Lung microvascular endothelial cell (primary cell): ENCODE measurements around the gene SH3BP2. TPM values are rescaled to one million over a fixed set of nuclear protein-coding genes. Genes with fewer than 3 reads are reported as not detected.

Experiments
- DNase-seq, 2 donors: peaks; one replicate each; pipeline versions ENCODE4 v3.0.0 to v3.0.0-alpha.2; 2010; ENCODE audit warnings: low read depth in 2 of 2
- total RNA-seq: library from RNA; depleted of rRNA; stranded (reverse); fragments of >200 nt; gene quantifications from 2 replicates; pipeline ENCODE4 v1.2.1, GENCODE V29; 2014

Gene SH3BP2
- total RNA-seq, 1 donor from 2014 or later: 14.5 TPM

DNA sequence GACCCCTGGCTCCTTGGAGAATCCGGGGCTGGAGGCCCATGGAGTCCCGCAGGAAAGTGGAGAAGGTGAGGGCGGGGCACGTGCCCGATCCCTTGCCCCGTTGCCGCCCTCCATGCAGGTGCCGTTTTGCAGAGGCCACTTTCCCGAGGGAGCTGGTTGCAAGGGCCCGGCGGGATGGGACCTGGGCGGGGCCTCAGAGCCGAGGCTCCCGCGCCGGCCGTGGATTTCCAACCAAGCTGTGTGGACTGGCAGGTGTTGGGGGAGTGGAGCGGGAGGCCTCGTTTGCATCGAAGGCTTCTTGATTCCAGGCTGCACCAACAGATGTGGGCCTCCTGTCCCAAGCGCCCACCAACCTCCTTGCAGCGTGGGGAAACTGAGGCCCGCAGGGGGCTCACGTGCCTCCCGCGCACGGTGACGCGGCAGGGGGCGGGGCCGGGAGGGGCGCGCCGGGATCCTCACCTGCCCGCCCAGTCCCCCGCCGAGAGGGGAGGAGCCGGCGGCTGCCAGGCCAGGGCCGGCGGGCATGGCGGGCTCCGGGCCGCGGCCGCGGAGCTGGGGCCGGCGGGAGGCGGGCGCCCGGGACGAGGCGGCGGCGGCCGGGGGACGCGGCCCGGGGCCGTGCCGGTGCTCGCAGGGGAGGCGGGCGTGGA lies 24.9 kb downstream of the SH3BP2 start:
- DNase-seq: peak in 1 of 2 donors; percentile 57

DNA sequence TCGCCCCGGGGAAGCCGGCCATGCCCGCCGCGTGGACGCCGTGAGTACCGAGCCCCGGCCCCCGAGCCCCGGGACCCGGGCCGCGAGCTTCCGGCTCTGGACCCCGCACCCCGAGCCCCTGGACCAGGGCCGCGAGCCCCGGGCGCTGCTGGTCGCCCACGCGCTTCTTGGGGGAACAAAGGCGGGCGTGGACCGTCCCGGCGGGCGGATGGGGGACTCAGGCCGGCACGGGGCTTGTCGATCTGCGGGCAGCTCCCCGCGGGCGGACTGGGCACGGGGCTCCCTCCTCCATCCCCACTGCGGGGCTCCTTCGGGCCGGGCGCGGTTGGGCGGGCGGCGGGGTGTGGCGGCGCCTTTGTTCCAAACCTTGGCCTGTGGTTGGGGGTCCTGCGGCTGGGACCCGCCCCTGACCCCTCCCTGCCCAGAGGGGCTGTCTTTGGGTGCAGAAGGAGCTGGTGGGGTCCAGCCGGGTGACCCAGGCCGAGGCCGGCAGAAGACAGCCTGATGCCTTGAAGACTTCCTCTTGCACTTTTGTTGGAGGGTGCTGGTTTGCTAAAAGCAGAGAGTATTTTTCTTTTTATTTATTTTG lies 25.6 kb downstream of the SH3BP2 start:
- DNase-seq: no peak

DNA sequence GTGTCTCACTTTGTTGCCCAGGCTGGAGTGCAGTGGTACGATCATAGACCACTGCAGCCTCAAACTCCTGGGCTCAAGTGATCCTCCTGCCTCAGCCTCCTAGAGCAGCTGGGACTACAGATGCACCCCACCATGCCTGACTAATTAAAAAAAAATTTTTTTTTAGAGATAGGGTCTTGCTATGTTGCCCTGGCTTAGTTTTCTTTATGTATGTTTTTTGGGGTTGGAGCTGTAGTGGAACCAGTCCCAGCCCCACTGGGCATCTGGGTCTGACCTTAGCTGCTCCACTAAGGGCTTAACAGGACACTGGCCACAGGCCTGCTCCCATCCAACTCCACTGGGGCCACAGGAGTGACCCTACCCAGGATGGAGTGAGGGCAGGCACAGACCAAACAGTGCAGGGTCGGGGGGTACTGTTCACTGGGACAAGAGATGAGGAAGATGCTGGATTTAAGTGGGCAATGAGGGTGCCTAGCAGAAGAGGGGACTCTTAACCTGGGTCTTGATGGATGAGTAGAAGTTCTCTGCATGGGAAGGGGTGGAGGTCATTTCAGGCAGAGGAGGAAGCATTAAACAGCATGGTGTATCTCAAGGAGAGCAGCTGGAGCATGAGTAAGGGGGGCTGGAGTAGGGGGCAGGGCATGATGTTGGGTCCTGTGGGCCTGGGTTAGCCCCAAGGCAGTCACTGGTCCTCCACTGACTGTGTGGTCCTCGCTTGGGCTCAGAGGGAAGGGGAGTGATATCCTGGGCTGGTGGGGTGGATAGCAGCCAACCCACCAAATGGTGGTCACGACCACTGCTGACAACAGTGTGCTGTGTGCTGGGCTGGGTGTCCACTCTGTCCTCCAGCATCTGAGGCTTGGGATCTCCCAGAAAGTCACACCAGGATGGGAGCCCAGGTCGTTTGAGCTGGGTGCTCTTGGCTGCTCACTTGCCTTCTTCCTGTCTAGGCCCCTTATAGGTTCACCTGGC lies 26.6 kb downstream of the SH3BP2 start:
- DNase-seq: no peak

DNA sequence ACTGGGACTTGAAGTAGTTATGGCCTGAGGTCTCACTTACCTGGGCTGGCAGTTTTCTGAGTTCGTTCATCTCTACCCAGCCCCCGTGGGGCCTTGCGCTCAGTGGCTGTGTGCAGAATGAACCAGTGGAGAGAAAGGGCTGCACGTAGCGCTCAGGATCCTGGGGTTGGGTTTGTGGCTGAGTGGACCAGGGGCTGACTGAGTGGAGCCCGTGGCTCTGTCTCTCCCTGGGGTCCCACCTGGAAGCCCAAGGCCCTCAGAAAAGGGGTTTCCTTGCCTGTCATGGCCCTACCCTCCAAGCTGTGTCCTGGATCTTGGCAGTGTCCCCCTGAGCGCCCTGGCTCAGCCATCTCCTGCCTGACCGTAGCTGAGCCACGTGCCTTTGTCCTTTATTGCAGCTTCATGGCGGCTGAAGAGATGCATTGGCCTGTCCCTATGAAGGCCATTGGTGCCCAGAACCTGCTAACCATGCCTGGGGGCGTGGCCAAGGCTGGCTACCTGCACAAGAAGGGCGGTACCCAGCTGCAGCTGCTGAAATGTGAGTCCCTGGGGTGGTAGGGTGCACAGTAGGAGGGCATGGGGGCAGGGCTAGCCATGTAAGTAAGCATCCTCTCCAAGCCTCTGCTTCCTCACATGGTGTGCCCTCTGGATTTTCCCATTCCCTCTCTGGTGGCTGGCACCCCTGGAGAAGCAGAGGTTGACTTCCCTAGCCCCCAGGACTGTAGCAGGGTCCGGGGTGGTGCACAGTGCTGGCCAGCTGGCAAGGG lies 27.5 kb downstream of the SH3BP2 start:
- no peak for DNase-seq

DNA sequence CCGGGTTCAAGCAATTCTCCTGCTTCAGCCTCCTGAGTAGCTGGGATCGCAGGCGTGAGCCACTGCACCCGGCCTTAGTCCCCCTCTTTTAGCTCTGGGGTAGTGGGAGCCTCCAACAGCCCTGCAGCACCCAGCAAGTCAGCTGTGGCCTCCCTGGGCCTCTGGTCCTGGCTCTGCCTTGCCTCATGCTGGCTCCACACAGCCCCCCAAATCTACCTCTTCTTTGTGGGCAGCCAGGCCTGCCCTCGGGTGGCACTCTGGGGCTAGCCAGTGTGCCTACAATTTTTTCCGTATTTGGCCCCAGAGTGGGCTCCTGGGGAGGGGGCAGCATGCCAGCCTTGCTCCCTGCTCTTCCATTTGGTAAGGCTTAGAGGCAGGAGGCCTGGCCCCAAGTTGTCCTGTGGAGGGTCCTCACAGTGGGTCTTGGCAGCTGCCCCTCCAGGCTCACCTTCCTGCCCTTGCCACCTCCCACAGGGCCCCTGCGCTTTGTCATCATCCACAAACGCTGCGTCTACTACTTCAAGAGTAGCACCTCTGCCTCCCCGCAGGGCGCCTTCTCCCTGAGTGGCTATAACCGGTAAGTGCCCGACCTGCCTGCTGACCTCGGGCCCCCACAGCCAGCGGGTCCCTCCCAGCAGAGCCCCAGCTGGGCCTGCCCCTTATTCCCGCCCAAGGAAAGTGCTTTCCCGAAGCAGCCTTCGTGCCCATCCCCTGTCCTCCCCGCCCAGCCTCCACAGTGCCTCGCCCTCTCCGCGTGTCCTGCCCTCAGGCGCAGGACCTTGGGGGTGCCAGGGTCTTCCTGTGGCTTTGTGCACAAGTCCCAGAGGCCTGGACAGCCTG lies 29.8 kb downstream of the SH3BP2 start:
- no peak for DNase-seq

DNA sequence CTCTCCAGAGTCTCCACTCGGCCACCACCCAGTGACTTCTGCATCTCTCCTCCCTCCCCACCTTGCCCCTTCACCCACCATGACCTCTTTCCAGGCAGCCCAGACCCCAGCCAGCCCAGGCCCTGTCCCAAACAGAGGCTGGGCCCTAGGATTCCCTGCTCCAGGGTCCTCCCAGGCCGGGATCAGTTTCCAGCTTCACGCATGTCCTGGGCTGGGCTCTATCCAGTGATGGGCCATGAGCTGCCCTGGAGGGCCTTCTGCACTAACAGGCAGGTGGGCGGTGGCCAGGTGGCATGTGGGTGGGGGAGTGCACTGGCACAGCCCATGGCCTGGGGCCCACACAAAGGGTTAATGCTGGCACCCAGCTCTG lies 30.4 kb downstream of the SH3BP2 start:
- DNase-seq: no peak

DNA sequence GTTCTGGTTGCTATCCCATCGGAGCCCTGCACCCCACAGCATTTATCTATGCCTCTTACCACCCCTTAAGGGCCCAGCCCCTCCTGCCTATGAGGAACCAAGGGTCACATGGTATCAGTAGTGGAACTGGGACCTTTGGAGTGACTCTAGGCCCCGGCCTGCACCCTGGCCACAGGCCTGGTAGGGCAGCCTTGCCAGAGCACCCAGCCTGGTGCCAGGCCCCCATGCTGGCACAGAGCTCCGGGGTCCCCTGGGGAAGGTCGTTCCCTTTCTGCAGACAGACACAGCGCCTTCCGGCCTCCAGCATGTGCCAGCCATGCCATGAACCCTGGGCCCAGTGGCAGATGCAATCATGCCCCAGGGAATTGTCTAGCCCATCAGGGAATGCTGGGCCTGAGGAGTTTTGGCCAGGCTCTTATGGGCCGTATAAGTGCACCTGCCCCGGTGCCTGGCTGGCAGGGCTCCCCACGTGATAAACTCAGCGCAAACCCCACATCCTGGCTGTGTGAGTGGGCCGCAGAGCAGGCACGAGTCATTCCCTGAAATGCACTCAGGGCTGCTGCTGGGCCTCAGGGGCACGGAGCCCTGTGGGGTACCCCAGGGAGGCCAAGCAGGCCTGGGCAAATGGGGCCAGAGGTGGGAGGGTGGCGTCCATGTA lies 30.9 kb downstream of the SH3BP2 start:
- no peak for DNase-seq

DNA sequence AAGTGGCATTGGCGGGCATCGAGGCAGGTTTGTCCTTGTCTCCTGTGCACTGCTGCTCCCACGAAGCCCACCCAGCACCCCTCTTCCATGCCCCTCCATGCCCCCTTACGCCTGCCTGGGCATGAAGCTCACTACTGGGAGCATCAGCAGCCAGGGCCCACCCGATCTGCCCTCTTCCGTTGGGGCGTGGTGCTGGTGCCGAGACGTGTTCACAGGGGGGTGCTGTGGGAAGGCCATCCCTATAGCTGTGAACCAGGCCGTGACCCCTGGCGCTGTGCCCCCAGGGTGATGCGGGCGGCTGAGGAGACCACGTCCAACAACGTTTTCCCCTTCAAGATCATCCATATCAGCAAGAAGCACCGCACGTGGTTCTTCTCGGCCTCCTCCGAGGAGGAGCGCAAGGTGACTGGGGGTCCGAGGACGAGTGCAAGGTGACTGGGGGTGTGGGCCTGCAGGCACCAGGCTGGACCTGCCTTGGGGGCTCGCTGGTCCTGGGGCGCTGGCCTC lies 31.5 kb downstream of the SH3BP2 start:
- DNase-seq: no peak

DNA sequence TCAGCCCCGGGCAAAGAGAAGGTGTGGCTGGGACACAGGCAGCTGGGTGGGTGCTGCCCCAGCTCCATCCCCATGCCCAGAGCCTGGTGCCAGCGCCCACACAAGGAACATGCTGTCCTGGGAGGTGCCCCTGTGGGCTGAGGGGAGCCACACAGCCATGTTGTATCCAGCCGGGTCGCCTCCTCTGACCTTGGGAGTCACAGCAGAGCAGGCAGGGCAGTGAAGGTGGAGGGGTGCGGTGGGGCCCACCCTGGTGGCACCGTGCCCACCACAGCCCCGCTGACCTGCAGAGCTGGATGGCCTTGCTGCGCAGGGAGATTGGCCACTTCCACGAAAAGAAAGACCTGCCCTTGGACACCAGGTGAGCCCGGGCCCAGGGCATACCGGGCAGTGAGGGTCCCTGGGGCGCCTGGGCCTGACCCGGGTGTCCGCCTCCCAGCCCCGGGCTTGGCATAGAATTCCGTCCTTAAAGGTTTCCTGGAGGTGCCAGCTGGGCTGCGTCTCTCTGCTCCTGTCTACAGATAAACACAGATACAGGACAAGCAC lies 32.0 kb downstream of the SH3BP2 start:
- no peak for DNase-seq

DNA sequence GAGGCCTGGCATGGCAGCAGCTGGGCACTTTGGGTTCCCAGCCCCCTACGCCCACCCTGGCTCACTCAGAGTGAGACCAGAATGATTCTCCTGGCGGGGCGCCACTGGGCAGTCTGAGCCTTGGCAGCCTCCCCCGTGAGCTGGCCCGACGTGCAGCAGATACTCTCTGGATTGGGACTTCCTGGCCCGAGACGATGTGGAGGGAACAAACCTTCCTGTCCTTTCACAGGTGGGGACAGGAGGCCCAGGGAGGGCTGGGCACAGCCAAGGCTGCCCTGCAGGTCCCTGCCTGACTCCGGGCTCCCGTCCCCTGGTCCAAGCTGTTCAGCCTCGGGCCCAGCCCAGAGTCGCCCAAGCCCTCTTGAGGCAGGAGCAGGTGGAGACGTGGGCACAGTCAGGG lies 32.9 kb downstream of the SH3BP2 start:
- DNase-seq: no peak

DNA sequence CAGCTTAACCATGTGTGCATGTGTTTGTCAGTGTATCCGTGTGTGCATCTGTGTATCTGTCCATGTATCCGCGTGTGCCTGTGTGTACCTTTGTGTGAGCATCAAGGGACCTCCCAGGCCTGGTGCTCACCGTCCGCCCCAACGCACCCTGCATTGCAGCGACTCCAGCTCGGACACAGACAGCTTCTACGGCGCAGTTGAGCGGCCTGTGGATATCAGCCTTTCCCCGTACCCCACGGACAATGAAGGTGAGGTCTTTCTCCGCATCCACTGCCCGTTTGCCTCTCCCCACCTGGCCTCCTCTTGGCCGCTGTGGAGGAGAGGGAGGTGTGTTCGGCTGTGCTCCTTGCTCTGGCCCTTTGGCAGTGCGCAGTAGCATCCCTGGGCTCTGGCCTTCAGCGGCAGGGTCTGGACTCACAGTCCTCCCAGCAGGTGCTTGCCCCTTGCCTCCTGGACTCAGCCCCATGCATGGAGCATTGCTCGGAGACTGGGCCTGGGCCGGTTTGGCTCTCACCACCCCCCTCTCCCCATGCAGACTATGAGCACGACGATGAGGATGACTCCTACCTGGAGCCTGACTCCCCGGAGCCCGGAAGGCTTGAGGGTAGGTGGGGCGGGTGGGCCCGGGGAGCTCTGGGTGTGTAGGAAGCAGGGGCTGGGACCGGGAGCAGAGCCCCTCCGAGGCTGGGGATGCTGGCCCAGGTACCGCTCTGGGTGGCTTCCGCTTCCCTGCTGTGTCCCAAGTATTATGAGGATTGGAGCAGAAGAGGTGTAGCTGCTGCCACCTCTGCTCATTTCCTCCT lies 34.4 kb downstream of the SH3BP2 start:
- DNase-seq: no peak

DNA sequence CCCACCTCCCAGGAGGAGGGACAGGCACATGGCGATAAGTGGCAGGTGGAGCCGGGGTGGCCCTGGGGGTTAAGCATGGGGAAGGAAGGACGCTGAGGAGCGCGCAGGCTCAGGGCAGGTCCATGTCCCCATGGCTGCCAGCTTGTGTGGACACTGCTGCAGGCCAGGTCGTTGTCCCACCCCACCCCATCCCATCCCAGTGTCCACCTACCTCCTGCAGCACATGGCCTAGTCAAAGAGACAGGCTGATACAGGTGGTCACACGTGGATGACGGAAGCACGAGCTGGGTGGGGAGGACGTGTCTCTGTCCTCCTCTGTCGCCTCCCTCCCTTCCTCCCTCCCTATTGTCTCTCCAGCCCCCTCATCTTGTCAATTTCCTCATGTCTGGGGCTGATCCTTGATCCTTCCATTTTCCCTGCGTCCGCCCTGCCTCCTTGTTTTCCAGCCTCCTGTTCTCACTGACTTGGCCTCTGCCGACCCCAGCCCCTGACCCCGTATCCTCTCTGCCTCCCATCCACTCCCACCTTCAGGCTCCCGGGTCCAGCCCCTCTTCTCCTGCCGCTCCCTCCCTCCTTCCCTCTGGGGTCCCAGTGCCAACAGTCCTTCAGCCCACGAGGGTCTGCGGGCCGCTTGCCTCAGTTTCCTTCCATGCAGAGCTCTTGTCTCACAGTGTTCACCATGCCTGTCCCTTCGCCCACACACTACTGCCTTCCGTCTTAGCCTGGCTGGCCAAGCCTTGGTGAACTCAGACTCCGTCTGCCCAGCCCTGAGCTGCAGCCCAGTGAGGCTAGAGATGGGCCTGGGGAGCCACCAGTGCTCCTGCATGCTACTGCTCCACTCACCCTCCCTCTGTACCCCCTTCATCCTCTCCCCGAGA lies 35.2 kb downstream of the SH3BP2 start:
- DNase-seq: no peak

DNA sequence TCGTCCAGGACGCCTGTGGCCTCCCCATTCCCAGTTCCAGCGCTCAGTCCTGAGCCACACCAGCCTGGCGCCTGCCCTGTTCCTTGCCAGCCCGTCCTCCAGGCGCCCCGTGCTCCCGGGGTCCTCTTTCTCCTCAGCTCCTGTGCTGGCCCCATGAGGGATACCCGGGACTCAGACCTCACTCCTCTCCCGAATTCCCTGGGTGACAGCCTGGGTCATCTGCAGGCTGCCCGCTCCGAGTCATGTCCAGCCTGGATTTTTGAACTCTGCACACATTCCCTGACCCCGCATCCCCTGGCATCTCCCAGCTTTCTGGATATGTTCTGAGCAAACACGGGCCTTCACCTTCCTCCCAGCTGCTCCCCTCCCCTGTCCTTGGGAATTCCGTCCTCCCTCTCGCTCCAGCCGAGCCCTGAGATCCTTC lies 35.9 kb downstream of the SH3BP2 start:
- DNase-seq: no peak

DNA sequence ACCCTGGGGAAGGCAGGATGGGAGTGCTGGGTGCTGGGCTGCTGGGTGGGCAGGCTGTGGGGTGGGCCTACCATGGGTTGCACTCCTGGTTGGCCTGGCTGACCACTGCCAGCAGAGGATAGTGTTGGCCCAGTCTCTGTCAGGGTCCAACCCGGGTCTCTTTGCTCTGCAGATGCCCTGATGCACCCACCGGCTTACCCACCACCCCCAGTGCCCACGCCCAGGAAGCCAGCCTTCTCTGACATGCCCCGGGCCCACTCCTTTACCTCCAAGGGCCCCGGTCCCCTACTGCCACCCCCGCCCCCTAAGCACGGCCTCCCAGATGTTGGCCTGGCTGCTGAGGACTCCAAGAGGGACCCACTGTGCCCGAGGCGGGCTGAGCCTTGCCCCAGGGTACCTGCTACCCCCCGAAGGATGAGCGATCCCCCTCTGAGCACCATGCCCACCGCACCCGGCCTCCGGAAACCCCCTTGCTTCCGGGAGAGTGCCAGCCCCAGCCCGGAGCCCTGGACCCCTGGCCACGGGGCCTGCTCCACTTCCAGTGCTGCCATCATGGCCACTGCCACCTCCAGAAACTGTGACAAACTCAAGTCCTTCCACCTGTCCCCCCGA lies 36.5 kb downstream of the SH3BP2 start:
- no peak for DNase-seq

DNA sequence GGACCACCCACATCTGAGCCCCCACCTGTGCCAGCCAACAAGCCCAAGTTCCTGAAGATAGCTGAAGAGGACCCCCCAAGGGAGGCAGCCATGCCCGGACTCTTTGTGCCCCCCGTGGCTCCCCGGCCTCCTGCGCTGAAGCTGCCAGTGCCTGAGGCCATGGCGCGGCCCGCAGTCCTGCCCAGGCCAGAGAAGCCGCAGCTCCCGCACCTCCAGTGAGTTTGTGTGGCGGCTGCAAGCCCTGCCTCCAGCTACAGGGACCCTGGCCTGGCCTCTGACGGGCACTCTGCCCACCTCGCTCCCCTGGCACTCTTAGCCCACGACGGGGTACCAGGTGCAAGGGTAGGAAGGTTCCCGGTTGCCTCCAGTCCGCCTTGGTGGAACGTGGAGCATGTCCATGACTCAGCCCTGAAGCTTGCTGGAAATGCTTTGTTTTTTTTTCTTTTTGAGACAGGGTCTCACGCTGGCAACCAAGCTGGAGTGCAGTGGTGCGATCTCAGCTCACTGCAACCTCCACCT lies 37.1 kb downstream of the SH3BP2 start:
- no peak for DNase-seq

DNA sequence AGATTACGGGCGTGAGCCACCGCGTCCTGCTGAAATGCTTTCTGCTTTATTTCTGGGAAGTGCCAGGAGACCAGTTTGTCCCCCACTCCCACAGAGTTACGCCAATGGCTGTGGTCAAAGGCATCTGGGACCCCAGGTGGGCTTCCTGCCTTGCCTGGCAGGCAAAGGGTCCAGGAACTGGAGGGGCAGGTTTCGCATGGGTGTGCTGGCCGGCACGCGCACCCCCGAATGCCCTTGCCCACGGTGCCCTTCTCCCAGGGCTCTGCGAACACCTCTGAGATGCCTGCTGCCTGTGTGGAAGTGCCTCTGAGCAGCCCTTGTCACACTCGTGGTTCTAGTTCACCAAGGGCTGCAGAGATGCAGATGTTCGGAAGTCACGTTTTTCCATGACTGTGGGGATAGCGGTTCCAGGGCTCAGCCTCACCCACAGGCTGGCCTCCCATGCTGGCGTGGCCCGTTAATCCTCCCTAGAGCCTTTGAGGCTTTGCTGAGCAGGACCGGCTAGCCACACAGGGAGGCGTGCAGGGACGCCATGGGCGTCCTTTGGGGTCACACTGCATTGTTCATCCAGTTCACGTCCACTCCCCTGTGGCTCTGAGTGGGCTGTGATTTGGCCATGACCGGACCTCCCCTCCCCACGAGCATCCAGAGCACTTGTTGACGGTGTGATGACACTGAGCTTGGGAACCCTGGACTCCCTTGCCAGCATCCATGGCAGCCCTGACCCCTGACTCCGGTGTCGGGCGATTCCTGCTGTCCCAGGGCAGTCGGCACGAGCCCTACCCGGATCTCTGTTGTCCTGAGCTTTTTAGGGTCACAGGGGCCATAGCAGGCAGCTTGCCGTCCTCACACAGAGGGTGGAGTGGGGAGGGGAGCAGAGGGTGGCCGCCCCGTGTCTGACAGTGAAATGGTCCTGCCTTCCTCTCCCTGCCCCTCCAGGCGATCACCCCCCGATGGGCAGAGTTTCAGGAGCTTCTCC lies 38.0 kb downstream of the SH3BP2 start:
- DNase-seq: no peak
